Measurements from ENCODE around the gene CYLD.

Gene CYLD

DNA sequence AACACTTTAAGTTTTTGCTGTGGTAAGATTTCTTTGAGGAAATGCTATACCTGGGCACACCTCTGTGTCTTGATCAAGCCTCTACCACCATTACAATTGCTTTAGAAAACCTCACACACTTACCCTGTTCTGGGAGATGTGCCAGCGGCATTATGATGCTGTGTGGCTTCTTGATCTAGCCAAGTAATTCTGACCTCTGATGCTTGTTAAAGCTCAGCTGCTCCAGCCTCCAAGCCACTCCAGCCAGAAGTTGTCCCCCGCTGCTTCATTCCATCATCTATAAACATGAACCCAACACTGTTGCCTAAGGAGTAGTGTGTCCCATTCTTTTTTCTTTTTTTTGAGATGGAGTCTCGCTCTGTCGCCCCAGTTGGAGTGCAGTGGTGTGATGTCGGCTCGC, 60.1 kb downstream of the CYLD start:
- TF ChIP-seq, protein P1, sequence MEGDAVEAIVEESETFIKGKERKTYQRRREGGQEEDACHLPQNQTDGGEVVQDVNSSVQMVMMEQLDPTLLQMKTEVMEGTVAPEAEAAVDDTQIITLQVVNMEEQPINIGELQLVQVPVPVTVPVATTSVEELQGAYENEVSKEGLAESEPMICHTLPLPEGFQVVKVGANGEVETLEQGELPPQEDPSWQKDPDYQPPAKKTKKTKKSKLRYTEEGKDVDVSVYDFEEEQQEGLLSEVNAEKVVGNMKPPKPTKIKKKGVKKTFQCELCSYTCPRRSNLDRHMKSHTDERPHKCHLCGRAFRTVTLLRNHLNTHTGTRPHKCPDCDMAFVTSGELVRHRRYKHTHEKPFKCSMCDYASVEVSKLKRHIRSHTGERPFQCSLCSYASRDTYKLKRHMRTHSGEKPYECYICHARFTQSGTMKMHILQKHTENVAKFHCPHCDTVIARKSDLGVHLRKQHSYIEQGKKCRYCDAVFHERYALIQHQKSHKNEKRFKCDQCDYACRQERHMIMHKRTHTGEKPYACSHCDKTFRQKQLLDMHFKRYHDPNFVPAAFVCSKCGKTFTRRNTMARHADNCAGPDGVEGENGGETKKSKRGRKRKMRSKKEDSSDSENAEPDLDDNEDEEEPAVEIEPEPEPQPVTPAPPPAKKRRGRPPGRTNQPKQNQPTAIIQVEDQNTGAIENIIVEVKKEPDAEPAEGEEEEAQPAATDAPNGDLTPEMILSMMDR (IDR thresholded peaks at IDR 0.05; ENCODE audit: low read depth, low read length): no peak
- no peak for DNase-seq (ENCODE audit: extremely low read depth, low read depth)

- no peak for DNase-seq (ENCODE audit: extremely low read depth, low read depth)
- TF ChIP-seq, protein P1 (IDR thresholded peaks at IDR 0.05; ENCODE audit: low read depth, low read length): no peak
Measured at GRCh38 chr16:50802961-50803360, 61.1 kb downstream of the CYLD start.

GRCh38 chr16:50804290-50804907, 62.5 kb downstream of the CYLD start:
- TF ChIP-seq, protein P1 (IDR thresholded peaks at IDR 0.05; ENCODE audit: low read depth, low read length): no peak
- no peak for DNase-seq (ENCODE audit: extremely low read depth, low read depth)

DNA sequence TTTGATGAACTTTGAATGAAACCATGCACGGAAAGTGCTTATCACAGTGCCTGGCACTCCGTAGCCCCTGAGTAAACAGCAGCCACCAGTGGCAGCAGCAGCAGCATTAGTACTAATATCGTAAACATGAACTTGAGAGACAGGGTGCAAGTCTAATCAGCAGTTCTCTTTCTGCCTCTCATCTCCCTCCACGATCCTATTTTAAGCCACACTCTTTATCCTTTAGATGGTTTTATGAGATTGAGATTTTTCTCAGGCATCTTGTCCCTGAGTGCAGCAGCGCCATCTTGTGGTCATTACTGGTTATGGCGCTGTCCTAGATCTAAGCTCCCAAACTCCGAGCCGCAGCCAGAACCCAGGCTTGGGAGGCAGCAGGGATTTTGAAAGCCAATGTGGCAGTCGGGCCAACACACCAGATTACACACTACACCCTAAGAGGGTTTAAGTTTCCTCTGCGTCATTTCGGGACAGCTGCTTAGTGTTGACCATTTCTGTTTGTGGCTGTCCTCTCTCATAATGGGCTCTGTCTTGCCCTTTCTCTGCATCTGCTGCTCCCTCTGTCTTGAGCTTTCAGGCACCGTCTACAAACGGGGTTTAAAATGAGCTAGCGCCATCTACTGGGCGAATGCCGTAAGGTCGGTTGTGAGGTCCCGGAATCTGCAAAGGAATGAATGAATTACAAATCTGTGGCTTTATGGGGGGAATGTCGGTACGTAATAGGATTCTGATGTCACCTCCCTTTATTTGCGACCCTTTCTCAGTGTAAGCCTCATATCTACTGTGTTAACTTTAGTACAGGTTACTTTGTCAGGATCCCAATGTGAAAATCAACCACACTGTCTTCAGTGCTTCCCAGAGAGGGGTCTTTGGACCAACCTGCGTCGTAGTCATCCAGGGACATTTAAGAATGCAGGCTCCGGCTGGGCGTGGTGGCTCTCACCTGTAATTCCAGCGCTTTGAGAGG, 64.5 kb downstream of the CYLD start:
- DNase-seq (ENCODE audit: extremely low read depth, low read depth): peak; percentile 75

DNA sequence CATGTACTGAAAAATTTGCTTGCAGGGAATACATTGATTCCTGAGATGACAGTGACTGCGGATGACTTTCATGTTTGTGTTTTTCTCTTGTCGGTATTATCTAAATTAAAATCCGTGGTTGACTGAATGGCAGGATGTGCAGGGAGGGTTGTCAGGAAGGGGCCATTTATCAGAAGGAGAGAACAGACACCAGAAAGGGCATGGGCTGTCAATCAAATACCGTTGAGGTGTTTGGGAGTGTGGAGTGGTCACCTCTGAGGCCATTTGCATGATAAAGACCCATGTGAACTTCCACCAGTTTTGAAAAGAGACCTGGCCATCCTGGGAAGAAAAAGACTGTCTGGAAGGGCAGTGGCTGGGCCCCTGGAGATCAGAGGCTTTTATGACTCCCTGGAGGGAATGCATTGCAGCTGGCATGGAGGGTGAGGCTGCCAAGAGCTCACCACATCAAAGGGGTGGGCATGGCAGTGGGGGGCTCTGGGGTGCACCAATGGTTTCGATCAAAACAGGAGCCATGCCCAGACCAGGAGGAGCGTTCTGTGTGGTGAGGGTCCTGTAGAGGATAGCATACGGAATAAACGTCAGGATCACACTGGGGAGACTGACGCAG, 67.1 kb downstream of the CYLD start:
- no peak for DNase-seq (ENCODE audit: extremely low read depth, low read depth)
- TF ChIP-seq, protein P1 (IDR thresholded peaks at IDR 0.05; ENCODE audit: low read depth, low read length): no peak

More for the DNA sequence above, 64.5 kb downstream of the CYLD start:
- TF ChIP-seq, protein P1 (IDR thresholded peaks at IDR 0.05; ENCODE audit: low read depth, low read length): peak; percentile 71

DNA sequence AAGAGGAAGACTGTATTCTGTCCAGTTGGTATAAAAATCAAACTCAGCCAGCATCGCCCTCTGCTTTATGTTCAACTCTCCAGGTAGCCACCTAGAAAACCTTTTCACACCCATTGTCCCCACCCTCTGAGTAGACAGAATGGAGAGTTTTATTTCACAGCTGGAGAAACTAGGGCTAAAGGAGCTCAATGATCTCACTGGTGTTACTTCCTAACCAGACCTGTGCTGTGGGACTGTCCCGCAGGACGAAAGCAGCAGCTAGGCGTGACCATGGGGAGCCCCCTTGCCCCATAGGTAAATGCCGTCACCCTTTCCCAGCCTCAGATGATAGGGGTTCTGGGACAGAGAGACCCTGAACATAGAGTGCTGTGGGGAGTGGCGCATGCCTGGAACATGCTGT, 67.7 kb downstream of the CYLD start:
- TF ChIP-seq, protein P1 (IDR thresholded peaks at IDR 0.05; ENCODE audit: low read depth, low read length): no peak
- DNase-seq (ENCODE audit: extremely low read depth, low read depth): no peak
